SK-N-SH treated with all-trans-retinoic acid at 6 μM for 48 hours (cell line): Measurements from ENCODE around the gene DDN.

Experiments used
- ARNTL ChIP-seq: fragments of 450-650 bp; formaldehyde crosslinking; IDR thresholded peaks from 2 replicates; pipeline ENCODE4 v1.5.0; 2020; ENCODE audit warnings: low read depth, mild to moderate bottlenecking, moderate library complexity, borderline replicate concordance
- ESRRG ChIP-seq: fragments of 250-450 bp; sonication (Bioruptor Pico); IDR thresholded peaks from 2 replicates; pipeline ENCODE4 v1.6.1; 2021; ENCODE audit warnings: mild to moderate bottlenecking
- OSR1 ChIP-seq: fragments of 250-450 bp; sonication (Bioruptor Pico); IDR thresholded peaks from 2 replicates; pipeline ENCODE4 v1.8.0; 2022; ENCODE audit warnings: moderate library complexity, mild to moderate bottlenecking, inconsistent platforms
- PATZ1 ChIP-seq: fragments of 250-450 bp; sonication (Bioruptor Pico); IDR thresholded peaks from 2 replicates; pipeline ENCODE4 v1.8.0; 2020; ENCODE audit warnings: mild to moderate bottlenecking, moderate library complexity, borderline replicate concordance
- PPARA ChIP-seq: fragments of 250-450 bp; sonication (Bioruptor Pico); IDR thresholded peaks from 2 replicates; pipeline ENCODE4 v1.5.0; 2020; ENCODE audit warnings: mild to moderate bottlenecking, borderline replicate concordance
- RARB ChIP-seq: fragments of 250-450 bp; sonication (Bioruptor Pico); IDR thresholded peaks from 2 replicates; pipeline ENCODE4 v1.8.0; 2021; ENCODE audit warnings: mild to moderate bottlenecking, moderate library complexity
- TSHZ2 ChIP-seq: fragments of 250-450 bp; sonication (Bioruptor Pico); IDR thresholded peaks from 2 replicates; pipeline ENCODE4 v1.5.0; 2020; ENCODE audit warnings: mild to moderate bottlenecking, moderate library complexity
- ZC3H10 ChIP-seq: fragments of 250-450 bp; sonication (Bioruptor Pico); IDR thresholded peaks from 2 replicates; pipeline ENCODE4 v1.5.1; 2021; ENCODE audit warnings: mild to moderate bottlenecking, moderate library complexity
- ZNF70 ChIP-seq: fragments of 450-650 bp; formaldehyde crosslinking; IDR thresholded peaks from 2 replicates; pipeline ENCODE4 v1.5.0; 2020; ENCODE audit warnings: mild to moderate bottlenecking, moderate library complexity
- ZNF8 ChIP-seq: fragments of 450-650 bp; formaldehyde crosslinking; IDR thresholded peaks from 2 replicates; pipeline ENCODE4 v1.5.0; 2020; ENCODE audit warnings: mild to moderate bottlenecking, moderate library complexity

DNA sequence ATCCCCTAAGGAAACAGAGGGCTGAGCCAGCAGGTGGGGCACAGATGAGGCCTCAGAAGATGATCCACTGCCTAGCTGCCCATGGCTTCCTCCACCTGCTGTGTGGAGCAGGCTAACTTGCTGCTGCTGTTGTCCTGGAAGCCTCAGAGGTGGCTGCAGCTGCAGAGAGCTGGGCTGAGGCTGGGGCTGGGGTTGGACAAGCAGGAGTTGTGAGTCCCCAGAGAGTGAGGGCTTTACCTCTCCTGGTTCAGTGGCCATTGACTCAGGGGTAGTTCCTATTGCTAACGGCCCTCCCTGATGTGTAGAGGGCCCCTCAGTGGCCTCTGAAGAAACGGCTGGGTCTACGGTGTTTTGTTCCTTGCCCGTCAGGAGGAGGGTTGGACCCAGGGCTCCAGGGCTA is 33.1 kb upstream of the DDN start:
- no peak for TF ChIP-seq ZNF70
- no peak for TF ChIP-seq PATZ1 (CRISPR knock-in tag)
- no peak for TF ChIP-seq ZNF8 (CRISPR knock-in tag)
- no peak for TF ChIP-seq RARB
- TF ChIP-seq ESRRG (CRISPR knock-in tag), result no peak
- TF ChIP-seq TSHZ2 (CRISPR knock-in tag), result no peak
- no peak for TF ChIP-seq ZC3H10 (CRISPR knock-in tag)
- TF ChIP-seq PPARA (CRISPR knock-in tag), result no peak
- TF ChIP-seq OSR1 (CRISPR knock-in tag), result no peak
- TF ChIP-seq ARNTL (CRISPR knock-in tag), result no peak
